Uterus (tissue), 2 donors: ENCODE measurements around the gene LPP.

Experiments
- CTCF ChIP-seq, 4 experiments: fragments of 200-600 bp in 2 of 4; fragments of 450-650 bp in 2 of 4; sonication (generic) in 2 of 4; IDR thresholded peaks; one replicate each; pipeline ENCODE4 v1.5.1; 2016 to 2019; ENCODE audit warnings: antibody characterized with exemption in 4 of 4, mild to moderate bottlenecking in 2 of 4, moderate library complexity in 1 of 4
- POLR2A ChIP-seq, 2 donors: fragments of 450-650 bp; IDR thresholded peaks; one replicate each; pipeline ENCODE4 v1.6.1; 2016; ENCODE audit warnings: antibody characterized with exemption in 2 of 2, mild to moderate bottlenecking in 1 of 2, moderate library complexity in 1 of 2

GRCh38 chr3:188156056-188156455, 2.1 kb downstream of the LPP start:
- TF ChIP-seq POLR2A (IDR thresholded peaks at IDR 0.05) (no peak), CTCF (IDR thresholded peaks at IDR 0.05) (no peak)
